Suppressor macrophage treated with lipopolysaccharide for 4 hours (primary cell): ENCODE measurements around the gene ADM2.
A peak's percentile ranks its signal among the peaks of the same experiment; 100 is the strongest.

Experiments used
- DNase-seq: peaks from one replicate; pipeline ENCODE4 v3.0.0-alpha.2; 2020

The ADM2 gene

GRCh38 chr22:50526834-50527801 is 45.8 kb downstream of the ADM2 start:
- DNase-seq = peak; percentile 72

DNA sequence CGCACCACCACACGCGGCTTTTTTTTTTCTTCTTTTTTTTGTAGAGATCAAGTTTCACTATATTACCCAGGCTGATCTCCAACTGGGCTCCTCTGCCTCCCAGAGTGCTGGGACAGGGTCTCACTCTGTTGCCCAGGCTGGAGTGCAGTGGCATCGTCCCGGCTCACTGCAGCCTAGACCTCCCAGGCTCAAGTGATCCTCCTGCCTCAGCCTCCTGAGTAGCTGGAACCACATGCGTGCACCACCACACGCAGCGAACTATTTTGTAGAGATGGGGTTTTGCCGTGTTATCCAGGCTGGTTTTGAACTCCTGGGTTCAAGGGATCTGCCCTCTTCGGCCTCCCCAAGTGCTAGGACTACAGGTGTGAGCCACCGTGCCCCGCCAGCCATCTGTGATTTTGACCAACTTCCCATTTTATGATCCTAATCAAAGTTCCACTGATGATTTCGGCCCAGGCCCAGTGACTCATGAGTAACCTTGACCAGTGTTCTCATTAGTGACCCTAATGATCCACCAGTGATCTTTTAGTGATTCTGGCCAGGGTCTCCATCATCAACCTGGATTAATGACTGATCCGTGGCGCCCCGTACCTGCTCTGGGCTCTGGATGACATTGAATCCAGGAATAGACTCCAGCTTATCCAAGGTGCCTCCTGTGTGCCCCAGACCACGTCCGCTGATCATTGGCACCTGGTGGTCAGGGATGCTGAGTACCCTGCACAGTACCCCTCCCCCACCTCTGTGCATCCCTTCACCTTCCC is 46.8 kb downstream of the ADM2 start:
- peak; percentile 34 for DNase-seq

GRCh38 chr22:50528682-50529415 is 47.5 kb downstream of the ADM2 start:
- peak; percentile 31 for DNase-seq

GRCh38 chr22:50529416-50529896 is 48.1 kb downstream of the ADM2 start:
- peak; percentile 73 for DNase-seq

DNA sequence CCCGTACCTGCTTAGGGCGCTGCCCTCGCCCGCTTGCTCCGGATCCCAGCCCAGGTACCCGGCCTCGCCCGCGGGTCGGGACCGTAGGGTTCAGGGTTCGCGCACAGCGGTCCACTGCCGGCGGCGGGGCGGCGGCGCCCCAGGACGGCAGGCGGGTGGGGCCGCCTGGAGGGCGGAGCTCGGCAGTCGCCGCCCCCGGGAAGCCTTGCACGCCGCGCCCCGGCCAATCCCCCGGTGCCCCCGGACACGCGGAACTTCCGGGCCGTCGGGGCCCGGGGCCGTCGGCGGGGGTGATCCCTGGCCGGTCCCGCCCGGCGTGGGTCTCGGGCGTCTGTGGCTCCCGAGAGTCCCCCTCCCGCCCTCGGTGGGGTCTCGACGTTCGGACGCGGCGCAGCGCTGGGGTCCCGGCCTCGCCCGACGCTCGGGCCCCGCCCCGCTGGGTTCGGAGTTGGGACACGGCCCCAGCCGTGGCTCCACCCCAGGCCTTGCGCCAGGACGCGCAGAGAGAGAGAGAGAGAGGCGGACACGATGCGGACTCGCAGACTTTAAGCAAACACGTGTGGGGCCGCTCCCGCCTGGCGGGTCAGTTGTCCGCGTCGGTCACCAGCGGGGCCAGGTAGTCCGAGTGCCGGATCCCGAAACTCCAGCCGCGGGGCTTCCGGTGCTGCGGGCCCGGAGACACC is 48.7 kb downstream of the ADM2 start, which contains the start of gene TYMP:
TSS of gene TYMP (minus strand) at position 116 of the 683 bp plus-strand sequence. CDS start 303 bp downstream, outside the sequence.
- DNase-seq = peak; percentile 95

DNA sequence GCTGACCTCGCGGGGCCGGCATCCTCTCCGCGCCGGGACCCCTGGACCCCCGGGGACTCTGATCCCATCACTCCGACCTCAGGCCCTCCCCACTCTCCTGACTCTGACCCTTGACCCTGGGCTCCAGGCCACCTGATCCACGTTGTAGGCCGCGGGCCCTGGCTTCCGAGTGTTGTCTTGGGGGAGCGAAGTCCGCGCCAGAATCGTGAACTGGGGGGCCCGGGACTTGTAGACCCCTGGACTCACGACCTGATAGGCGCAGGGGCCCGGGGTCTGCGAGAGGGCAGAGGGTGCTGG is 49.2 kb downstream of the ADM2 start:
- no peak for DNase-seq

DNA sequence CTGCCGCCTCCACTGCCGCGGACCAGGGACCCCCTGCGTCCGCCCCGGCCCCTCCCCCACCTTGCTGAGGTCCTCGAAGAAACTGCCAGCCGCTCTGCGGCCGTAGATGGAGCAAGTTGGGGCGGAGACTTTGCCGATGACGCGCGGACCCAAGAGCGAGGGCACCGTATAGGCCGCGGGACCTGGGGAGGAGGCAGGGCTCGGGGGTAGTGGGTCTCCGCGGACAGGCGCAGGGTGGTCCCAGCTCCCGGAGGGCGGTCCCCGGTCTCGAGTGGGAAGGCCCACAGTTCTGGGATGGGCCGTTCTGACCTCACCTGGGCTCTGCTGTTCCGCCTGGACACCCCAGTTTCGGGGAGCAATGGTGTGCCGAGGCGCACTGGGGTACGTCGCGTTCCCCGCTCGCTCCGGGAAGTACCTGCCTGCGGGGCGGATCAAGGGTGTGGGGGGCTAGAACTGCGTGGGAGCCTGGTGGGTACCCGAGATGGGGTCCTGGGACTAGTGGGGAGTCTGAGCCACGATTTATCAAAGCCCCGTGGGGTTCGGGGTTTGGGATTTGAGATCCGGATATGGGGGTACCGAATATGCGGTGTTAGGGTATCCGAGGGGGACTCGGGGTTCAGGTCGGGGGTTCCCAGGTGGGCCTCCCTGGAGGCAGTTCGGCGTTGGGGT is 49.7 kb downstream of the ADM2 start:
- peak; percentile 97 for DNase-seq

DNA sequence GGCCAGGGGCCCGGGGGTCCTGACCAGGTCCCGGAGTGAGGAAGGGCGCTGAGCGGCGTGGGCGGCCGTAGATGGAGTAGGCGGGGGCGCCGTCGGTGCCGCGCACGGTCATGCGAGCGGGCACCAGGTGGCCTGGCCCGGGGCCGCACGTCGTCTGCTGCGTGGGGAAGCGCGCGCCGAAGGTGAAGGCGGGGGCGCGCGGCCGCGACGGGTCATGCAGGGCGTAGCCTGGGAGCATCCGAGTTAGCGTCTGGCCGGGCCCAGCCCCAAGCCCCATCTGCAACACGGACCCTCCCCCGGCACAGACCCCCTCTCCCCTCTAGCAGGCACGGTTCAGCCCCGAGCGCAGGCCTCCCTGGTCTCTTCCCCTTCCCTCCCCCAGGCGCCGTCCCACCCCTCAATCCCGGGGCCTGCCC is 50.2 kb downstream of the ADM2 start:
- DNase-seq = peak; percentile 91

DNA sequence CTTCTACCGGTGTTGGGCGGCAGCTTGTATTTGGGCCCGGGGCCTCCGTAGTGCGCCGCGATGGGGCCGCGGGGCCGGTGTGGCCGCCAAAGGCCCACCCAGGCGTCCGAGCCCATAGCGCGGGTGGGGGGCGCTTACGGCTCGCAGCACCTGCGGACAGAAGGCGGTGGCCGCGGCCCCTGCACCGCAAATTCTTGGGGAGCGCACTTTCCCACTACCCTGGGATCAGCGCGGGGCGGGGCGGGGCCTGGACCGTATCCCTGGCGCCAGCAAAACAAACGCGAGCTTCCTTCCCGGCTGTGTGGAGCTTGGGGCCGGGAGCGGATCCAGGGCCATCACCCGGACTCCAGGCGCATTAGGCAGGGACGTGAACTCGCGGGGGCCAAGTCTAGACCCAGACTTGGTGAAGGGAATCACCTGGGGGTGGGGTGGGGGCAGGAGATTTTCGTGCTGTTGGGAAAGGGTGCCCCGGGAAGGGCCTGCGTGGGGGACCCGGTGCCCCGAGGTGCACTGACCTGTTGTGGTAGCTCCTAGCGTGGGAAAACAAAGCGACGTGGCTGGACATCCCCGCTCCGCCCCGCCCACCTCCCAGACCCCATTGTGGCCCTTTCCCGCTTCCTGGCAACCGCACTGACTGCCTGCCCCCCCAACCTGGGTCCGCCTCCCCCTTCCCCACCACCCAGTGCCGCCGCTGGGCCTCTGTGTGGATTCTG is 50.8 kb downstream of the ADM2 start:
- DNase-seq = peak; percentile 84

DNA sequence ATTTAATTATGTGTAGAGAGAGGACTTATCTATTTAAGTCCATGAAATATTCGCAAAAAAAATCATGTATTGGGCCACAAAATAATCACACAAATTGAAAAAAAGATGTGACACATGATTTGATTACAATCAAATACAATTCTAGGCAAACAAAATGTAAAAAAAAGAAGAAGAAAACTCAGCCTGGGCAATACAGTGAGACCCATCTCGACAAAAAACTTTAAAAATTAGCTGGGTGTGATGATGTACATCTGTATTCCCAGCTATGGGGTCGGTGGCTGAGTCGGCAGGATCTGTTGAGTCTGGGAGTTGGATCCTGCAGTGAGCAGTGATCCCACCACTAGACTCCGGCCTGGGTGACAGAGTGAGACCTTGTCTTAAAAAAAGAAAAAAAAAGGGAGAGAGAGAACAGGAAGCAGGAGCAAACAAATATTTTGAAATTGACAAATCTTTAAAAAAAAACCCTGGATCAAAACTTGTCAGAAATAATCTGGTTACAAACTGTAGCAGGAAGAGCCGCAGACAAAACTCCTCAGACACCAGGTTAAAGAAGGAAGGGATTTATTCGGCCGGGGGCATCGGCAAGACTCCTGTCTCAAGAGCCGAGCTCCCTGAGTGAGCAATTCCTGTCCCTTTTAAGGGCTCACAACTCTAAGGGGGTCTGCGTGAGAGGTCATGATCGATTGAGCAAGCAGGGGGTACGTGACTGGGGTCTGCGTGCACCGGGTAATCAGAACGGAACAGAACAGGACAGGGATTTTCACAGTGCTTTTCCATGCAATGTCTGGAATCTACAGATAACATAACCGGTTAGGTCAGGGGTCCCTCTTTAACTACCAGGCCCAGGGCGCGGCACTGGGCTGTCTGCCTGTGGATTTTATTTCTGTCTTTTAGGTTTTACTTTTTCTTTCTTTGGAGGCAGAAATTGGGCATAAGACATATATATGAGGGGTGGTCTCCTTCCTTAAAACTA is 51.8 kb downstream of the ADM2 start:
- peak; percentile 65 for DNase-seq

DNA sequence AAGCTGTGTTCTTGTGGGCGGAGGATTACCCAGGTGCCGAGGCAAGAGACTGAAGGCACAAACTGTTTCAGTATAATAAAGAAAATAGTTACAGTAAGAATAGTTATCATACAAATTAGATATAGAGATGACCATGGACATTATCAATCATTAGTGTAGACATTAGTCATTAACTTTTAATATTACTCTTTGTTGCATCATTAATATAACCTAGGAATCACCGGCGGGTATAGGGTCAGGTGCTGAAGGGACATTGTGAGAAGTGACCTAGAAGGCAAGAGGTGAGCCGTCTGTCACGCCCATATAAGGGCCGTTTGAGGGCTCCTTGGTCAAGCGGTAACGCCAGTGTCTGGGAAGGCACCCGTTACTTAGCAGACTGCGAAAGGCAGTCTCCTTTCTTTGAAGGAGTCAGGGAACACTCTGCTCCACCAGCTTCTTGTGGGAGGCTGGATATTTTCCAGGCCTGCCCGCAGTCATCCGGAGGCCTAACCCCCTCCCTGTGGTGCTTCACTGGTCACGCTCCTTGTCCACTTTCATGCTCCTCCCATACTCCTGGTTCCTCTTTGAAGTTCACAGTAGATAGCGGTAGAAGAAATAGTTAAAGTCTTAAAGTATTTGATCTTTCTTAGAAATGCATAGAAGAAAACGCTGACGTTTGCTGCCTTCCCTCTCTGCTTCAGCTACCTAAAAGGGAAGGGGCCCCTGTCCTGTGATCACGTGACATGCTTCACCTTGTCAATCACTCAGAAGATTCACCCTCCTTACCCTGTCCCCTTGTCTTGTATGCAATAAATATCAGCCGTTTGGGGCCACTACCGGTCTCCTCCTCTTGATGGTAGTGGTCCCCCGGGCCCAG is 52.7 kb downstream of the ADM2 start:
- DNase-seq = peak; percentile 78

DNA sequence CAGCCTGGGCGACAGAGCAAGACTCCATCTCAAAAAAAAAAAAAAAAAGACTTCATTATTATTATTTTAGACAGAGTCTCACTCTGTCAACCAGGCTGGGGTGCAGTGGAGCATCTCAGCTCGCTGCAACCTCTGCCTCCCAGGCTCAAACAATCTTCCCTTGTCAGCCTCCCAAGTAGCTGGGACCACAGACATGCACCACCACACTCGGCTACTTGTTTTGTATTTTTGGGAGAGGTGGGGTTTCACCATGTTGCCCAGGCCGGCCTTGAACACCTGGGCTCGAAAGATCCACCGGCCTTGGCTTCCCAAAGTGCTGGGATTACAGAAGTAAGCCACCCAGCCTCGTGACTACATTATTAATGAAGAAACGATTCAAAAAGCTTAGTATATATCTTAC is 53.8 kb downstream of the ADM2 start:
- DNase-seq = no peak
